ENCODE measurements around the gene CDH13.

- TF ChIP-seq POLR2A (IDR thresholded peaks at IDR 0.05) (no peak), CTCF (IDR thresholded peaks at IDR 0.05 in 4 of 5, conservative IDR thresholded peaks at IDR 0.05 in 1 of 5) (no peak)
These were observed 29.1 kb downstream of the CDH13 start for GRCh38 chr16:82655720-82656490.
